Endothelial cell of umbilical vein (primary cell): ENCODE results near the gene ITGA11.

Source experiments
- POLR2AphosphoS5 ChIP-seq: IDR thresholded peaks from 2 replicates; pipeline ENCODE4 v1.6.1; 2012; ENCODE audit warnings: low read depth, mild to moderate bottlenecking, control low read depth, low read length, moderate library complexity; ENCODE audit not compliant: insufficient read depth
- TF ChIP-seq, protein P1 (sequence below), 2 donors: IDR thresholded peaks; 1 replicate in 1 of 2; 2 replicates in 1 of 2; pipeline ENCODE4 v1.5.1; 2011; ENCODE audit warnings: low read length in 2 of 2, mild to moderate bottlenecking in 2 of 2, moderate library complexity in 2 of 2, control low read depth in 1 of 2, inconsistent platforms in 1 of 2, low read depth in 1 of 2; ENCODE audit not compliant: insufficient read depth in 1 of 2; ENCODE audit errors: extremely low read depth in 1 of 2
- TF ChIP-seq, protein P2 (sequence below): IDR thresholded peaks from 2 replicates; pipeline ENCODE4 v1.6.1; 2011; ENCODE audit not compliant: insufficient read depth, insufficient read length

DNA sequence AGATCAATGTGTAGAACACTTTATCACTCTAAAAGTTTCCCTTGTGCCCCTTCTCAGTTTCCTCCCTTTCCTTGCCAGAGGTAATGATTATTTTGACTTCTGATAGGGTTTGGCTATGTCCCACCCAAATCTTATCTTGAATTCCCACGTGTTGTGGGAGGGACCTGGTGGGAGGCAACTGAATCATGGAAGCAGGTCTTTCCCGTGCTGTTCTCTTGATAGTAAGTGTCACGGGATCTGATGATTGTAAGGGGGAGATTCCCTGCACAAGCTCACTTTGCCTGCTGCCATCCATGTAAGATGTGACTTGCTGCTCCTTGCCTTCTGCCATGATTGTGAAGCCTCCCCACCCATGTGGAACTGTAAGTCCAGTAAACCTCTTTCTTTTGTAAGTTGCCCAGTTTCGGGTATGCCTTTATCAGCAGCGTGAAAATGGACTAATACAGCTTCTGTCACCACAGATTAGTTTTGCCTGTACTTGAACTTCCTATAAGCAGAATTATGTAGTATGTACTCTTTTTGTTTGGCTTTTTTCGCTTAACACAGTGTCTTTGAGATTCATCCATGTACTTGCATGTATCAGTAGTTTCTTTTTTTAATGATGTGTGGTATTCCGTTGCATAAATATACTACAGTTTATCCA, 147.2 kb downstream of the ITGA11 start:
- TF ChIP-seq POLR2AphosphoS5 = no peak
- TF ChIP-seq, protein P1, sequence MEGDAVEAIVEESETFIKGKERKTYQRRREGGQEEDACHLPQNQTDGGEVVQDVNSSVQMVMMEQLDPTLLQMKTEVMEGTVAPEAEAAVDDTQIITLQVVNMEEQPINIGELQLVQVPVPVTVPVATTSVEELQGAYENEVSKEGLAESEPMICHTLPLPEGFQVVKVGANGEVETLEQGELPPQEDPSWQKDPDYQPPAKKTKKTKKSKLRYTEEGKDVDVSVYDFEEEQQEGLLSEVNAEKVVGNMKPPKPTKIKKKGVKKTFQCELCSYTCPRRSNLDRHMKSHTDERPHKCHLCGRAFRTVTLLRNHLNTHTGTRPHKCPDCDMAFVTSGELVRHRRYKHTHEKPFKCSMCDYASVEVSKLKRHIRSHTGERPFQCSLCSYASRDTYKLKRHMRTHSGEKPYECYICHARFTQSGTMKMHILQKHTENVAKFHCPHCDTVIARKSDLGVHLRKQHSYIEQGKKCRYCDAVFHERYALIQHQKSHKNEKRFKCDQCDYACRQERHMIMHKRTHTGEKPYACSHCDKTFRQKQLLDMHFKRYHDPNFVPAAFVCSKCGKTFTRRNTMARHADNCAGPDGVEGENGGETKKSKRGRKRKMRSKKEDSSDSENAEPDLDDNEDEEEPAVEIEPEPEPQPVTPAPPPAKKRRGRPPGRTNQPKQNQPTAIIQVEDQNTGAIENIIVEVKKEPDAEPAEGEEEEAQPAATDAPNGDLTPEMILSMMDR (IDR thresholded peaks at IDR 0.05; ENCODE audit: extremely low read depth in 1 of 2, insufficient read depth in 1 of 2, low read depth in 1 of 2, low read length in 2 of 2) = no peak
- TF ChIP-seq, protein P2, sequence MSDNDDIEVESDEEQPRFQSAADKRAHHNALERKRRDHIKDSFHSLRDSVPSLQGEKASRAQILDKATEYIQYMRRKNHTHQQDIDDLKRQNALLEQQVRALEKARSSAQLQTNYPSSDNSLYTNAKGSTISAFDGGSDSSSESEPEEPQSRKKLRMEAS = no peak
